VCaP (cell line): ENCODE results near the gene NAA35.
A peak's percentile ranks its signal among the peaks of the same experiment; 100 is the strongest.

ENCODE experiments used
- H3K27ac ChIP-seq: fragments of 450-650 bp; 2 replicates; pipeline ENCODE4 v1.5.1; 2017
- TF ChIP-seq, protein P1 (sequence below): fragments of 450-650 bp; conservative IDR thresholded peaks from 2 replicates; pipeline ENCODE4 v1.5.1; 2017; ENCODE audit warnings: mild to moderate bottlenecking, moderate library complexity

Gene NAA35

DNA sequence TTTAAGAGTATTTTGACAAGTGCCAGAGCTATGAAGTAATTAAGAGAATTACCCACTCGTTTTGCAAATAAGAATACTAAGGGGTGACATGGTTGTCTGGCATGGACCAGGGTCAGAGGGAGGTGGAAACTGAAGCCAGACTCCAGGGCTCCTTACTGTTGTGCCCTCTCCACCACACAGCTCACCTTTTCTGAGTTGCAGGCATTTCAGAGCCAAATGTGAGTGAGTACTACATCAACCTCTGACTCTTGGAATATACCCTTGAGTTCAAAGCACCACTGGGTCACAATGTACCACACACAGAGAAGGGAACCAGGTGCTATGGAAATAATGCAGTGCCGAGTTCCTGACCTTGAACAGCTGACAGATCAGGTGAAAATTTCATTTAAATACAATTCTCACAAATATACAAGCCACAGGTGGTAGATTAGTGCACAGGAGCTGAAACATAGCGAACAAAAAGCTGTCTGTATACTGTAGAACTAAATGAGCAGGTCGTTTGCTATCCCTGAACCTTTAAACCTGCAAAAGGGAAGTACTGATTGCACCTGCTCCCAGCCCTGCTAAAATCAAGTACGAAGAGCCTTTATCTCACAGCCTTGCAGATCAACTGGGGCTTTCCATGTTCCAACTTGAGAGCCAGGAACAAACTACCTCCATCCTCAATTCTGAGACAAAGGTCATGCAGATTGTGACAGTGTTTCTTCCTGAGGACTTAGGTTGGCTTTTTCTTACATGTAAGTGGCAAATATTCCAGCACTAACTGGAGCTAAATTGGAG lies 101.4 kb downstream of the NAA35 start:
- TF ChIP-seq, protein P1, sequence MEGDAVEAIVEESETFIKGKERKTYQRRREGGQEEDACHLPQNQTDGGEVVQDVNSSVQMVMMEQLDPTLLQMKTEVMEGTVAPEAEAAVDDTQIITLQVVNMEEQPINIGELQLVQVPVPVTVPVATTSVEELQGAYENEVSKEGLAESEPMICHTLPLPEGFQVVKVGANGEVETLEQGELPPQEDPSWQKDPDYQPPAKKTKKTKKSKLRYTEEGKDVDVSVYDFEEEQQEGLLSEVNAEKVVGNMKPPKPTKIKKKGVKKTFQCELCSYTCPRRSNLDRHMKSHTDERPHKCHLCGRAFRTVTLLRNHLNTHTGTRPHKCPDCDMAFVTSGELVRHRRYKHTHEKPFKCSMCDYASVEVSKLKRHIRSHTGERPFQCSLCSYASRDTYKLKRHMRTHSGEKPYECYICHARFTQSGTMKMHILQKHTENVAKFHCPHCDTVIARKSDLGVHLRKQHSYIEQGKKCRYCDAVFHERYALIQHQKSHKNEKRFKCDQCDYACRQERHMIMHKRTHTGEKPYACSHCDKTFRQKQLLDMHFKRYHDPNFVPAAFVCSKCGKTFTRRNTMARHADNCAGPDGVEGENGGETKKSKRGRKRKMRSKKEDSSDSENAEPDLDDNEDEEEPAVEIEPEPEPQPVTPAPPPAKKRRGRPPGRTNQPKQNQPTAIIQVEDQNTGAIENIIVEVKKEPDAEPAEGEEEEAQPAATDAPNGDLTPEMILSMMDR: no peak
- H3K27ac ChIP-seq: peak overlapping the region; percentile 7; the same call in 1 of the 2 replicates

DNA sequence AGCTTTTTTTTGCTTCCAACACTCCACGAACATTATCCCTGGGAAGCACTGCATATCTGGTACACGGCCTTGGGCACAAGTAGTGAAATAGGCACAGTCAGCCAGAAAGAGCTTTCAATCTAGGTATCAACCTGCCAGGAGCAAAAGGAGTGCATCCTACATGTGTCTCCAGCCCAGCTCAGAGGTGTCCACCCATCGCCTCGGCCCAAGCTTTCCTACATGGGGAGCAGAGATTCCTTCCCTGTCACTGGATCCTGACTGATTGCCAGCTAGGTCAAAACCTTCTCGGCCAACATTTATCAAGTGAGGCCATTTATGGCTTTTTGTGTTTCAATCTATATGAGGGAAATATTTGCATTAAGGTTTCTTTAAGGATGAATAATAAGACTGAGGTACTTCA lies 102.6 kb downstream of the NAA35 start:
- TF ChIP-seq, protein P1: no peak
- H3K27ac ChIP-seq: peak overlapping the region; percentile 99

- TF ChIP-seq, protein P1: no peak
- H3K27ac ChIP-seq: peak overlapping the region; percentile 99
Measured at GRCh38 chr9:86043999-86044398, 103.1 kb downstream of the NAA35 start.

- TF ChIP-seq, protein P1: no peak
- H3K27ac ChIP-seq: peak overlapping the region; percentile 99
Measured at GRCh38 chr9:86045654-86046053, 104.7 kb downstream of the NAA35 start.

GRCh38 chr9:86046071-86046636 lies 105.2 kb downstream of the NAA35 start:
- TF ChIP-seq, protein P1: no peak
- peak overlapping the region; percentile 99 for H3K27ac ChIP-seq

- TF ChIP-seq, protein P1: peak; percentile 43
- H3K27ac ChIP-seq: peak overlapping the region; percentile 99
Measured at GRCh38 chr9:86046930-86047341, 106.0 kb downstream of the NAA35 start.

DNA sequence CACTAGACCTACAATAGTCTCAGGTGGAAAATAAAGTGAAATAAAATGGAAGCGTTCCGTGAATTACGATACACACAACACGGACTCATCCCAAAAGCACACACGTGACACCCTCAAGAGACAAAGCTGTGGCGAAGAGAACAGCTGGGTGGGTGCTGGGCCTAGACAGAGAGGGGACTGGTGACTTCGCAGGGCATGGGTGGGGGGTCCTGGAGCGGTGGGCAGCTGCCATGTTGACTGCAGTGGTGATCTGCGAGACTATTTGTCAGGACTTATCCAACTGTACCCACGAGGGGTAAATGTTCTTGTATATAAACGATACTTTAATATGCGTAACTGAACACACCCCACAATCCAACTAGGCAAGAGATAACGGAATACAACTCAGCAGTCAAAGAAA lies 106.4 kb downstream of the NAA35 start:
- H3K27ac ChIP-seq: peak overlapping the region; percentile 99
- TF ChIP-seq, protein P1: no peak; the same call in 1 of the 2 replicates

DNA sequence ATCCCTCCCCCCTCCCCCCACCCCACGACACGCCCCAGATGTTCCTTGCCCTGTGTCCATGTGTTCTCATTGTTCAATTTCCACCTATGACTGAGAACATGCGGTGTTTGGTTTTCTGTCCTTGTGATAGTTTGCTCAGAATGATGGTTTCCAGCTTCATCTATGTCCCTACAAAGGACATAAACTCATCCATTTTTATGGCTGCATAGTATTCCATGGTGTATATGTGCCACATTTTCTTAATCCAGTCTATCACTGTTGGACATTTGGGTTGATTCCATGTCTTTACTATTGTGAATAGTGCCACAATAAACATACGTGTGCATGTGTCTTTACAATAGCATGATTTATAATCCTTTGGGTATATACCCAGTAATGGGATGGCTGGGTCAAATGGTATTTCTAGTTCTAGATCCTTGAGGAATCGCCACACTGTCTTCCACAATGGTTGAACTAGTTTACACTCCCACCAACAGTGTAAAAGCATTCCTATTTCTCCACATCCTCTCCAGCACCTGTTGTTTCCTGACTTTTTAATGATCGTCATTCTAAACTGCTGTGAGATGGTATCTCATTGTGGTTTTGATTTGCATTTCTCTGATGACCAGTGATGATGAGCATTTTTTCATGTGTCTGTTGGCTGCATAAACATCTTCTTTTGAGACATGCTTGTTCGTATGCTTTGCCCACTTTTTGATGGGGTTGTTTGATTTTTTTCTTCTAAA lies 107.2 kb downstream of the NAA35 start:
- peak overlapping the region; percentile 99 for H3K27ac ChIP-seq
